Liver (tissue), 9 donors: ENCODE results near the gene NKIRAS1. TPM values are rescaled to one million over a fixed set of nuclear protein-coding genes. Genes with fewer than 3 reads are reported as not detected.

Experiments
- DNase-seq: peaks from one replicate; pipeline ENCODE4 v3.0.0-alpha.2; 2017; ENCODE audit warnings: low spot score
- H3K27ac ChIP-seq, 2 donors: one replicate each; pipeline ENCODE4 v1.7.0; 2013; ENCODE audit warnings: inconsistent platforms in 2 of 2, low read length in 2 of 2, control low read depth in 1 of 2, low read depth in 1 of 2, mild to moderate bottlenecking in 1 of 2
- H3K27me3 ChIP-seq, 4 donors: one replicate each; pipeline versions ENCODE4 v1.6.1 to v1.7.0; 2013; ENCODE audit warnings: low read length in 3 of 4, inconsistent platforms in 1 of 4, mild to moderate bottlenecking in 1 of 4, moderate library complexity in 1 of 4; ENCODE audit not compliant: control insufficient read depth in 4 of 4, insufficient read depth in 4 of 4
- H3K36me3 ChIP-seq, 4 donors: one replicate each; pipeline versions ENCODE4 v1.6.1 to v1.7.0; 2013; ENCODE audit warnings: low read length in 3 of 4, mild to moderate bottlenecking in 3 of 4, low read depth in 1 of 4, moderate library complexity in 1 of 4; ENCODE audit not compliant: control insufficient read depth in 4 of 4, insufficient read depth in 3 of 4
- H3K4me1 ChIP-seq, 4 donors: one replicate each; pipeline versions ENCODE4 v1.6.1 to v1.7.0; 2013; ENCODE audit warnings: low read length in 3 of 4, mild to moderate bottlenecking in 3 of 4, moderate library complexity in 1 of 4; ENCODE audit not compliant: control insufficient read depth in 4 of 4, insufficient read depth in 4 of 4
- H3K4me3 ChIP-seq, 3 donors: one replicate each; pipeline versions ENCODE4 v1.6.1 to v1.7.0; 2013; ENCODE audit warnings: low read length in 3 of 3, control low read depth in 1 of 3, low read depth in 1 of 3, mild to moderate bottlenecking in 1 of 3
- H3K9ac ChIP-seq, 2 donors: one replicate each; pipeline ENCODE4 v1.7.0; 2013; ENCODE audit warnings: low read length in 2 of 2, mild to moderate bottlenecking in 2 of 2, moderate library complexity in 2 of 2, control low read depth in 1 of 2, low read depth in 1 of 2
- H3K9me3 ChIP-seq, 4 donors: one replicate each; pipeline versions ENCODE4 v1.6.1 to v1.7.0; 2013; ENCODE audit warnings: low read length in 3 of 4; ENCODE audit not compliant: control insufficient read depth in 4 of 4
- ATF3 ChIP-seq: IDR thresholded peaks from 2 replicates; pipeline ENCODE4 v1.6.1; 2016; ENCODE audit warnings: antibody characterized with exemption
- EGR1 ChIP-seq, 2 donors: IDR thresholded peaks; 2 replicates each; pipeline ENCODE4 v1.6.1; 2016 to 2018; ENCODE audit warnings: antibody characterized with exemption in 2 of 2, low read depth in 2 of 2
- FOXA1 ChIP-seq: IDR thresholded peaks from 2 replicates; pipeline ENCODE4 v1.6.1; 2016; ENCODE audit warnings: antibody characterized with exemption
- FOXA2 ChIP-seq: IDR thresholded peaks from 2 replicates; pipeline ENCODE4 v1.6.1; 2016; ENCODE audit warnings: antibody characterized with exemption
- HNF4G ChIP-seq: IDR thresholded peaks from 2 replicates; pipeline ENCODE4 v1.6.1; 2016; ENCODE audit warnings: antibody characterized with exemption
- JUND ChIP-seq, 2 donors: IDR thresholded peaks; 2 replicates each; pipeline ENCODE4 v1.6.1; 2016; ENCODE audit warnings: antibody characterized with exemption in 2 of 2
- MAX ChIP-seq: IDR thresholded peaks from 2 replicates; pipeline ENCODE4 v1.6.1; 2016; ENCODE audit warnings: antibody characterized with exemption
- NR2F2 ChIP-seq: IDR thresholded peaks from 2 replicates; pipeline ENCODE4 v1.6.1; 2016; ENCODE audit warnings: antibody characterized with exemption
- RAD21 ChIP-seq, 2 donors: IDR thresholded peaks; 2 replicates each; pipeline ENCODE4 v1.6.1; 2016; ENCODE audit warnings: antibody characterized with exemption in 2 of 2, mild to moderate bottlenecking in 2 of 2
- RXRA ChIP-seq, 2 donors: IDR thresholded peaks; 2 replicates each; pipeline ENCODE4 v1.6.1; 2017 to 2018; ENCODE audit warnings: antibody characterized with exemption in 2 of 2, mild to moderate bottlenecking in 1 of 2
- SP1 ChIP-seq: IDR thresholded peaks from 2 replicates; pipeline ENCODE4 v1.6.1; 2018; ENCODE audit warnings: antibody characterized with exemption, mild to moderate bottlenecking
- YY1 ChIP-seq: IDR thresholded peaks from 2 replicates; pipeline ENCODE4 v1.6.1; 2016; ENCODE audit warnings: antibody characterized with exemption, mild to moderate bottlenecking
- ZBTB33 ChIP-seq: IDR thresholded peaks from 2 replicates; pipeline ENCODE4 v1.6.1; 2016; ENCODE audit warnings: antibody characterized with exemption
- WGBS: extraction: QIAGEN DNeasy Blood & Tissue Kit; methylation state at CpG from one replicate; pipeline ENCODE4 v1.1.7; 2013; 5-methylcytosine and 5-hydroxymethylcytosine counted together
- polyA plus RNA-seq, 2 donors: library from polyadenylated mRNA; stranded (reverse) in 1 of 2; unstranded in 1 of 2; fragments of 200-250 nt in 1 of 2; fragments of >200 nt in 1 of 2; fragmentation: Nextera tagmentation in 1 of 2; extraction: Ambion mirVana in 1 of 2; gene quantifications; one replicate each; pipeline versions ENCODE4 v1.2.1 to v1.2.3, GENCODE V29; 2013 to 2015
- total RNA-seq, 2 donors: library from RNA; depleted of rRNA; stranded (reverse); fragments of >200 nt; gene quantifications; one replicate each; pipeline ENCODE4 v1.2.3, GENCODE V29; 2014
- TF ChIP-seq, protein P1 (sequence below): IDR thresholded peaks from 2 replicates; pipeline ENCODE4 v1.6.1; 2016; ENCODE audit warnings: antibody characterized with exemption, mild to moderate bottlenecking
- TF ChIP-seq, protein P2 (sequence below): fragments of 150-350 bp; IDR thresholded peaks from 2 replicates; pipeline ENCODE4 v1.5.1; 2017; ENCODE audit warnings: improper control_type of control experiment, low read depth, low read length; ENCODE audit not compliant: missing input control
- donor health status: healthy.
- donor health status: healthy.
- donor health status: healthy.
- donor health status: healthy.
- donor health status: healthy.

NKIRAS1 gene
- total and polyA plus RNA-seq, 4 donors, result 4.6 to 12.6 (median 8.4) TPM

DNA sequence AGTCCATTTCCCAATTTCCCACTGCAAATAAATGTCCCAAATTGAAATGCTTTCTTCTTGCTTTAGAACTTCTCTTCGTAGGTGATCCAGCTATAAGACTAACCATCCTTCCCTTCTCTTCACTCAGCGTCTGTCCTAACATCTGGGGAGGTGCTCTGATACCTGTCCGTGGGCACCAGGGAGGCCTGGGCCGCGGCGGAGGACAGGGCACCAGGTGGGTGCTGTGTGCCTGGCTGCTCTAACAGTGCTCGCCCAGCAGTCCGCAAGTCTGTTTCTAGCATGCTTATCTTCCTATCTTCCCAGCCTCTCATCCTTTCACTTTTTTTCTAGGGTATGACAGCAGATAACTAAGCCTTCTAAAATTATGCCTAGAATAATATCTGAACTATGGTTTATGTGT lies 37.3 kb downstream of the NKIRAS1 start (continued):
- TF ChIP-seq YY1 (no peak), FOXA2 (no peak), RAD21 (IDR thresholded peaks at IDR 0.05) (no peak), MAX (no peak), RXRA (IDR thresholded peaks at IDR 0.05) (no peak)

DNA sequence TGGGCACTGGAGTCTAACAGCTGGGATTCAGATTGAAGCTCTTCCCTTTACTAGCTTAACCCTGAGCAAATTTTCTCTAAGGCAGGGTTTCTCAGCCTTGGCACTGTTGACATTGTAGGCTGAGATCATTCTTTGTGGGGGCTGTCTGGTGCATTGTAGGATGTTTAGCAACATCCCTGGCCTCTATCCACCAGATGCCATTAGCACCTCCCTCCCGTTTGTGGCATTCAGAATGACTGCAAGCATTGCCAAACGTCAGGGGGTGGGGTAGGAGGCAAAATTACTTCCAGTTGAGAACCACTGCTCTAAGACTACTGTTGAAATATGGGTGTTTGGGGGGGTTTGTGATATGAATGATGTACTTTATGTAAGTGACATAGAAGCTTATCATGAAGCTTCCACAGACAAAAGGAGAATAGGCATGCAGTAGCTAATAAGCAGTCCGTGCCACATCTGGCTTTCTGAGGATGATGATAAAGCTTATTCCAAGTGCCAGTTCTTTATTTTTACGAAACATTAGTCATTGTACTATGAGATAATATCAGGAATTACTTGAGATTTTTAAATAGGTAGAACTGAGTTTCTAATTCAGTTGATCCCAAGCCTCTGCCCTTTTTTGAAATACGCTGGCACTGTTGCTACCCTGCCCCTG lies 39.3 kb downstream of the NKIRAS1 start:
- Histone ChIP-seq H3K9ac (no peak overlapping the region), H3K9me3 (no peaks in the 10 kb centered on the region), H3K4me3 (no peak overlapping the region), H3K36me3 (no peaks in the 10 kb centered on the region), H3K4me1 (peaks cover 0 to 13% (median 1%) of the 10 kb centered on the region in 4 donors), H3K27me3 (no peaks in the 10 kb centered on the region), H3K27ac (no peak overlapping the region)
- 65% methylated on average over 5 of the region's 5 CpGs for WGBS
- DNase-seq, result no peak
- no peak for TF ChIP-seq YY1
- no peak for TF ChIP-seq SP1
- TF ChIP-seq EGR1 (IDR thresholded peaks at IDR 0.05; ENCODE audit: low read depth in 2 of 2), result no peak
- TF ChIP-seq NR2F2, result no peak
- no peak for TF ChIP-seq MAX
- TF ChIP-seq ZBTB33, result no peak
- no peak for TF ChIP-seq FOXA2
- TF ChIP-seq, protein P1, sequence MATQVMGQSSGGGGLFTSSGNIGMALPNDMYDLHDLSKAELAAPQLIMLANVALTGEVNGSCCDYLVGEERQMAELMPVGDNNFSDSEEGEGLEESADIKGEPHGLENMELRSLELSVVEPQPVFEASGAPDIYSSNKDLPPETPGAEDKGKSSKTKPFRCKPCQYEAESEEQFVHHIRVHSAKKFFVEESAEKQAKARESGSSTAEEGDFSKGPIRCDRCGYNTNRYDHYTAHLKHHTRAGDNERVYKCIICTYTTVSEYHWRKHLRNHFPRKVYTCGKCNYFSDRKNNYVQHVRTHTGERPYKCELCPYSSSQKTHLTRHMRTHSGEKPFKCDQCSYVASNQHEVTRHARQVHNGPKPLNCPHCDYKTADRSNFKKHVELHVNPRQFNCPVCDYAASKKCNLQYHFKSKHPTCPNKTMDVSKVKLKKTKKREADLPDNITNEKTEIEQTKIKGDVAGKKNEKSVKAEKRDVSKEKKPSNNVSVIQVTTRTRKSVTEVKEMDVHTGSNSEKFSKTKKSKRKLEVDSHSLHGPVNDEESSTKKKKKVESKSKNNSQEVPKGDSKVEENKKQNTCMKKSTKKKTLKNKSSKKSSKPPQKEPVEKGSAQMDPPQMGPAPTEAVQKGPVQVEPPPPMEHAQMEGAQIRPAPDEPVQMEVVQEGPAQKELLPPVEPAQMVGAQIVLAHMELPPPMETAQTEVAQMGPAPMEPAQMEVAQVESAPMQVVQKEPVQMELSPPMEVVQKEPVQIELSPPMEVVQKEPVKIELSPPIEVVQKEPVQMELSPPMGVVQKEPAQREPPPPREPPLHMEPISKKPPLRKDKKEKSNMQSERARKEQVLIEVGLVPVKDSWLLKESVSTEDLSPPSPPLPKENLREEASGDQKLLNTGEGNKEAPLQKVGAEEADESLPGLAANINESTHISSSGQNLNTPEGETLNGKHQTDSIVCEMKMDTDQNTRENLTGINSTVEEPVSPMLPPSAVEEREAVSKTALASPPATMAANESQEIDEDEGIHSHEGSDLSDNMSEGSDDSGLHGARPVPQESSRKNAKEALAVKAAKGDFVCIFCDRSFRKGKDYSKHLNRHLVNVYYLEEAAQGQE, result no peak
- TF ChIP-seq, protein P2, sequence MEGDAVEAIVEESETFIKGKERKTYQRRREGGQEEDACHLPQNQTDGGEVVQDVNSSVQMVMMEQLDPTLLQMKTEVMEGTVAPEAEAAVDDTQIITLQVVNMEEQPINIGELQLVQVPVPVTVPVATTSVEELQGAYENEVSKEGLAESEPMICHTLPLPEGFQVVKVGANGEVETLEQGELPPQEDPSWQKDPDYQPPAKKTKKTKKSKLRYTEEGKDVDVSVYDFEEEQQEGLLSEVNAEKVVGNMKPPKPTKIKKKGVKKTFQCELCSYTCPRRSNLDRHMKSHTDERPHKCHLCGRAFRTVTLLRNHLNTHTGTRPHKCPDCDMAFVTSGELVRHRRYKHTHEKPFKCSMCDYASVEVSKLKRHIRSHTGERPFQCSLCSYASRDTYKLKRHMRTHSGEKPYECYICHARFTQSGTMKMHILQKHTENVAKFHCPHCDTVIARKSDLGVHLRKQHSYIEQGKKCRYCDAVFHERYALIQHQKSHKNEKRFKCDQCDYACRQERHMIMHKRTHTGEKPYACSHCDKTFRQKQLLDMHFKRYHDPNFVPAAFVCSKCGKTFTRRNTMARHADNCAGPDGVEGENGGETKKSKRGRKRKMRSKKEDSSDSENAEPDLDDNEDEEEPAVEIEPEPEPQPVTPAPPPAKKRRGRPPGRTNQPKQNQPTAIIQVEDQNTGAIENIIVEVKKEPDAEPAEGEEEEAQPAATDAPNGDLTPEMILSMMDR, result no peak

DNA sequence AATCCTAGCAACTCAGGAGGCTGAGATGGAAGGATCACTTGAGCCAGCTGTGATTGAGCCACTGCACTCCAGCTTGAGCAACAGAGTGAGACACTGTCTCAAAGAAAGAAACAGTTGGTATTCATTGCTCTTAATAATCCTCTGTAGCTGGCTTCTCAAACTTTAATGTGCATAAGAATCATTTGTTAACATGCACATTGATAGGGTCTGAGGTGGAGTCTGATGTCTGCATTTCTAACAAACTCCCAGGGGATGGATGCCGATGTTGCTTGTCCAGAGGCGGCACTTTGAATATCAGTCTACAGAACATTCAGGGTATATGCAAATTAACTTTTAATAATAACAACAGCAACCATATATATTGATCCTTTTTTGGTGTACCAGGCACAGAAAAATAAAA lies 39.9 kb downstream of the NKIRAS1 start:
- 96% methylated on average over 2 of the region's 2 CpGs for WGBS
- Histone ChIP-seq H3K27ac (no peak overlapping the region), H3K4me3 (no peak overlapping the region), H3K9me3 (no peaks in the 10 kb centered on the region), H3K9ac (no peak overlapping the region), H3K36me3 (no peaks in the 10 kb centered on the region), H3K4me1 (peaks cover 0 to 13% (median 1%) of the 10 kb centered on the region in 4 donors), H3K27me3 (no peaks in the 10 kb centered on the region)
- no peak for DNase-seq
- TF ChIP-seq, protein P1, result no peak
- TF ChIP-seq EGR1 (IDR thresholded peaks at IDR 0.05; ENCODE audit: low read depth in 2 of 2) (no peak), RAD21 (IDR thresholded peaks at IDR 0.05) (no peak), SP1 (no peak), YY1 (no peak), RXRA (IDR thresholded peaks at IDR 0.05) (no peak), ZBTB33 (no peak), JUND (IDR thresholded peaks at IDR 0.05) (no peak), ATF3 (no peak), FOXA1 (no peak), HNF4G (no peak)
